Central memory CD4-positive, alpha-beta T cell (primary cell): ENCODE data around the gene NELFA.

Experiments used
- DNase-seq: peaks from one replicate; pipeline ENCODE4 v3.0.0; 2022

The NELFA gene

DNA sequence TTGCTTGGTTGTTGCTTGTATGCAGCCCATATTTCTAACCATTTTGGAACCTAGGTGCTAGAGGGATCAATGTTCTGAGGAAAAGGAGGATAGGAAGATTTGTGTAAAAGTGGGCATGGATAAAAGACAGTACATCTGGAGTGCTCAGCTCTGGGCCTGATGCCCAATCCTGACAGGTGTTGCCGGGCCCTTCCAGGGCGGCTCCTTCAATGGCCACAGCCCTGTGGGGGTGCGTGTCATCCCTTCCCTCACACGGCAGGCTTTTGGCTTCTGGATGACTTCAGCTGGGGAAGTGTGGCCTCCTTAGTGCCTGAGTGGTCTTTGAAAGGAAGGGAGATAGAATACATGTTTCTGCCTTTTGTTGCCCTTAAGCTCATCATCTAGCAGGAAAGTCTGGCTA is 47.2 kb downstream of the NELFA start:
- no peak for DNase-seq

DNA sequence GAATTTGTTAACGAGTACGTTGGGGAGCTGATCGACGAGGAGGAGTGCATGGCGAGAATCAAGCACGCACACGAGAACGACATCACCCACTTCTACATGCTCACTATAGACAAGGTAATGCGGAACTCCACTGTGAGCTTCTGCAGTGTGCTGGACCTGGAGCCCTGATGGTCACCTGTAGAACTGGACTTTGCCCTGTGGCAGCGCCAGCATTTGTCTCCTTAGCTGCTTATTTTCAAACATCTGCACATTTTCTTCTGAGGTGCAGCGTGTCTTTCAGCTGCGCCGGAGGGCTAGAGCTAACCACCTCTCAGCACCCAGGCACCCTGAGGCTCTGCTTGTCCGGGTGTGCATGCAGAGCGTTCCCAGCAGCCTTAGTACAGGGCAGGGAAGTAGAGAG is 47.7 kb downstream of the NELFA start:
- no peak for DNase-seq

DNA sequence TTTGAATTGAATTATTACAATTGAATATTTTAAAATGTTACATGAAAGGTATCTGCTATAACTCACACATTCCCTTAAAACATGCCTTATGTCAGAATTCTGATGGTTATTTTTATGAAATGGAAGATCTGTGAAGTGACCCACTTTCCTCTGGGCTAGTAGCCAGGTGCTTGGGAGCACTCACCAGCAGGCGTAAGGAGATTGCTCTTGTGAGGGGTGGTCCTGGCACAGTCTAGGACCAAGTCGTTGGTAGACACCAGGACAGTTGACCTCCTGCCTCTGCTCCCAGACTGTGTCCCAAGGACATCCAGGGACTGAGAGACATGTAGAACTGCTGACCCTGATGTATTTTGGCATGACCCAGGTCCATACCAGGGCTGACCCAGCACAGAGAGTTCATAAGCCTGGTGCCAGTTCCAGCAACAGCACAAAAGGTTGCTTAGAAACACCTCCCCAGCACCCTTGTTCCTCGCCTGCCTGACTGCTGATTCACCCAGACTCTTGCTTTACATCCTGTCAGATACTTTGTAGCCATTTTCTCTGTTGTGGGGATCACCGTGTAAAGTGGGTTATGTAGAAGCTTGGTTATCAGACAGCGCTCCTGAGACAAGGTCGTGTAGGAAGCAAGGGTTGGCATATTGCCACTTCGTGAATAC is 48.5 kb downstream of the NELFA start:
- DNase-seq, result no peak

DNA sequence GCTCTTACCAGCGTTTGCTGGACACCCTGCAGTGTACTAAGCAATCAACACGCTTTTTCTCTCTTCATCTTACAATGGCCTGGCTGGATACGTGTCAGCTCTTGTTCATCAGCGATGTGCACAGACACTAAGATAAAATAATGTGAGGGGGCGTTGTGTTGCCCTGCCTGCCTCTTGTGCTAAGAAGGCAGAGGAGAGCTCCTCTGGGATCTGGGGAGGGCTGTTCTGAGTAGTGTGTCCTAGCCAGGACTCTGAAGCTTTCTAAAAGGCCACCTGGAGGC is 49.7 kb downstream of the NELFA start:
- no peak for DNase-seq

- DNase-seq, result no peak
Observed at GRCh38 chr4:1958276-1959103, 50.3 kb downstream of the NELFA start.

GRCh38 chr4:1956631-1957030 is 52.1 kb downstream of the NELFA start:
- no peak for DNase-seq

DNA sequence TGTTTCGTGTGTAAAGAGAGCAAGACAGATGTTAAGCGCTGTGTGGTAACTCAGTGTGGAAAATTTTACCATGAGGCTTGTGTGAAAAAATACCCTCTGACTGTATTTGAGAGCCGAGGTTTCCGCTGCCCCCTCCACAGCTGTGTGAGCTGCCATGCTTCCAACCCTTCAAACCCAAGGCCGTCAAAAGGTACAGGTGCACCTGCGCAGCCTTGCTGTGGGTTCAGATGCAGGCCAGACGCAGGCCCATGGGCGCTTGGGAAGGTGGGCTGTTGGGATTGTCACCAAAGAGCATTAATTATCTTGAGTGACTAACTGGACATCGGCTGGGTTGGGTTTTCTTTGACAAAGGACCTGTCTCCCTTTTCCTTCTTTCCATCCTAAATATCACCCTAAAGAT is 55.4 kb downstream of the NELFA start:
- DNase-seq, result no peak

DNA sequence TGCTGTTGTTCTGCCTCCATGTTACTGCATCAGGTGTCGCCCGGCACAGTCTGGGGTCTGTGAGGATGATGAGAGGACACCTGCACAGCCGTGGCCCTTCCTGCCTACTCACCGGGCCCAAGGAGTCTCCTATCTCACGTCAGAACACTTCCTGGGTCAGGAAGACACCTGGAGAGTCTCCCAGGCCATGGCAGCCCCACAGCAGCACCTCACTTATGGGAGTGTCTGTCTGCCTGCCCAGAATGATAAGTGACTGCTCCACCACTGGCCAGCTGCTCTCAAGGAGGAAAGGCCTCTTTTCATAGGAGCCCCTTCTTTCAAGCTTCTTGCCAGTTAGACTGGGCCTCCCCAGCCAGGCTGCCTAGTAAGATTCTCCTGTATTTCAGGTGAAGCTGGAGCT is 56.1 kb downstream of the NELFA start:
- DNase-seq, result no peak

GRCh38 chr4:1952058-1952700 is 56.6 kb downstream of the NELFA start:
- DNase-seq, result no peak

- no peak for DNase-seq
Observed at GRCh38 chr4:1950369-1950768, 58.4 kb downstream of the NELFA start.

DNA sequence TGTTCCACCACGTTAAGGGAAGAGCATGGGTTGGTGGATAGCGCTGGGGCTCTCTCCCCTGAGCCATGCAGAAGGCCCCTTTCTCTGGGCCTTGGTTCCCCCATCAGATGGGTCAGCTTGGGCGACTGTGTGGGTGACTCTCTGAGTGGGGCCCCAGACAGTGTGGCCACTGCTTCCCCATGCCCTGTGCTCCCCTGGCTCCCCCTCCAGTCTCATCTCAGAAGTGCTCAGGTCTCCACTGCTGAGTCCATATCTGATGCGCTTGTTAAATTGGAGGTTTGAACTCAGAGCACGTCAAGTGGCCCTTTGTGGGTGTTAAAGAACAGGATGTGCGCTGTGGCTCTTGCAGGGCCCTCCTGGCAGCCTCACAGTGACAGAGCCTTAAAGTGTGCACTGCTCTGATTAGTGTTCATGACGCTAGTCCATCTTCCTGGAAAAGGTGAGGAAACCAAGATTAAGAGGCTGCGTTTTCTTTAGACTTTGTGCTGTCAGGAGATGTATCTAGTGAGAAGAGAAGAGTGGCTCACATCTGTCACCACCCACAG is 59.8 kb downstream of the NELFA start:
- DNase-seq, result no peak

GRCh38 chr4:1948232-1948631 is 60.5 kb downstream of the NELFA start:
- no peak for DNase-seq

DNA sequence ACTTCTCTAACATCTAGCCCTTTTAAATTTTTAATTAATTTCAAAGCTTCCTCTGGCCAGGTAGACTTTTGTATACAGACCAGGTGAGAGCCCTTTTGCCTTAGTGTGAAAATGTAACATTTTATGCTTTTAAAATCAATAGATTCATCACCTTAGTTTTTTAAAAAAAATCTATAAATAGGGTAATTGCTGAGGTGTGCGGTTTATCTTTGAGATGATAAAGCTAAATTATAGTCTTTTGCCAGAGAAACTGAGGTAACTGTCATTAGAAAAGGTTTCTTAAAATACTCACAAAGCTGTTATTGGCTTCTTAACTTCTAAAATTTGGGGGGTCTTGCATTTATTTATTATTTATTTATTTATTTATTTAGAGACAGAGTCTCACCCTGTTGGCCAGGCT is 62.9 kb downstream of the NELFA start:
- DNase-seq, result no peak

DNA sequence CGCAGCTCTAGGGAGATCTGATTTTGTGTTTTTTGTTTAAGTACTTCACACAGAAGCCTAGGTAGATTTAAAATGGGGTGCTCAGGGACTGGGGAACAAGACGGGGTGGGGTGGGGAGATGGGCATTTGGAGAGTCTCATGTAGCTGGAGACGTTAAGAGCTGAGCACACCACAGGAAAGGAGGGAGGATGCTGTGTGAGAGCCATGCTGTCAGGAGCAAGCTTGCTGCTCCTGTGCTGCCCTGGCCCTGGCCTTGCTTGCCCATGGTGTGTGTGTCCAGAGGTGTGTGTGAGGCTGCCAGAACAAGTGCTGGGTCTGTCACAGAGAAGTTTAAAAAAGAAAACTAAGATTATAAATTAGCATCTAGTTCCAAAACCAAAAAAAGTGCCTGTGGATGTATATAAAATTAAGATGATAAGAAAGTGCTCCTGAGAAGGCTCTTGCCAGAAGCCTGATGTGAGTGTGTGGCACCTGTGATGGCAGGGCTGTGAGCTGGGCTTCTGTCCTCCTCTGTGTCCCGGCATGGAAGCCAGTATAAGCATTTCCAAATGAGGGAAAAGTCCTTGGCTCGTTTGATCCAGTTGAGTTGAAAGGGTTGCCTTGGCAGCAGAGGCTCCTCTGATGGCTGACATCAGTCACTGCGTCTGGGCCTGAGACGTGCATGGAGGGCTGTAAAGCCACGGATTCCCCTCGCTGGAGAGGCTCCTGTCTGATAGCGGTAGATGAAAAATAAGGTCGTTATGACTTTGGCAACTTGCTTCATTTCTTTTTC is 63.5 kb downstream of the NELFA start:
- no peak for DNase-seq

- DNase-seq, result no peak
Observed at GRCh38 chr4:1943928-1944327, 64.8 kb downstream of the NELFA start.

GRCh38 chr4:1940566-1940965 is 68.2 kb downstream of the NELFA start:
- DNase-seq, result no peak

DNA sequence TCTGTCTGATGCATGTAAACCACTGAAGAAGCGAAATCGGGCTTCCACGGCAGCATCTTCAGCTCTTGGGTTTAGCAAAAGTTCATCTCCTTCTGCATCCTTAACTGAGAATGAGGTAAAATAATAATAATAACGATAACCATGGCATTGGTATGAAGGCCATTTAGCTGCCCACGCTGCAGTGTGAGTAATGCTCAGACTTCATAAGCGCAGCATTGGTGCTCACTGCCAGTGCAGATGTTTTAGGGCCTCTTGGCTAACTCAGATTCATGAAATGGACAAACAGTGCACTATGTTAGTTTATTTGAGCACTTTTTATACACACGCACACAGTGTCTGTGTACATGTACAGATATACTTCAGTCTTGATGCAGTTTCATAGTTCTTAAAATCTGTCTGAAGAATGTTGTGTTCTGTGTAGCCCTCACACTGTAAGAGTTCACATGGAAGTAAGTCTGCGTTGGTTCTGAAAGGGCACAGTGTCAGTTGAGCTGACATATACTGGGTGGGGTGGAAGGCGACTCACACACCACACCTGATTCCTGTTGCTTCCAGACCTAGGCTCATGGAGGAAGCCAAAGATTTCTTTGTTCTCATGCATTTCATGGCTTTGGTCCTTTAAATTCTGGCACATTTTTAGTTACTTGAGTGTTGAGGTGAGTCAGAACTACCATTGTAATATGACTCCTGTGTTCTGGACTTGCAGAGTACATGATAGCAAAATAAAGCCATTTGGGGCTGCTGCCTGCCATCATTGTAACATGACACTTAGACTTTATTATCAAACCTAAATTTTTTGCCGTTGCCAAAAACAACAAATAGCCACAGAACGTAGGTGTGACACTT is 68.9 kb downstream of the NELFA start:
- no peak for DNase-seq

- DNase-seq, result no peak
Observed at GRCh38 chr4:1938027-1938426, 70.7 kb downstream of the NELFA start.

DNA sequence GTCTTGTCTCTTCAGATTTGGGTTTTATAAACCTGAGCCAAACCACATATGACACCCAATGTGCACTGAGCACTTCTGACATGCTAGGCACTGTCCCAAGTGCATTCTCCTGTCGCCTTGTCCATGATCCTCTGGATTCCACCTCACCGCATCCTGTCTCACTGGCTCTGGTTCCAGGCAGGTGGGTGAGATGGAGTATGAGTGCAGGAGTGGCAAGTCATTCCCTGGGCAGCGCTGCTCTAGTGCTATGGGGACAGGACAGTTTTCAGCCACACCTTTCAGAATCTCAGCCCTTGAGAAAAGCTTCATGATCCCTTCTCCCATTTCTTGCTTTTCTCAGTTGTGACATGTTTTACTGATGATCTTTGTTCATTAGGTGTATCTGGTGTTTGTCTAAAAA is 71.2 kb downstream of the NELFA start:
- no peak for DNase-seq

DNA sequence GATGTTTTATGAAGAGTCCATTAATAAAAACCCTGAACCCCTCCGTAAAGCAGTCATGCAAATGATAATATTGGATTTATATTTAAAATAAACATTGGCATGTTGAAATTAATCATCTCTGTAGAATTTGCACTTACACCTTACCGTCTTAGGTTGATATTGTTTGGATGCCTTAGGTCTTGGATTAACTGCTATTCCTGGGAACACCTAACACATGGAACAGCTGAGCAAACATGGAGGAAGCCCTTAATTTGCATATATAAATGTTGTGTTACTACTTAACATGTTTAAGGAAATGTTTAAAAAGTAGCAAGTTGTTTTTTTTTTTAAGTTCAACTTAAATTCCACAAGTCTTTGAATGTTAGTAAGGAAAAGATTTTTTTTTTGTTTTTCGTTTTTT is 75.1 kb downstream of the NELFA start:
- no peak for DNase-seq

DNA sequence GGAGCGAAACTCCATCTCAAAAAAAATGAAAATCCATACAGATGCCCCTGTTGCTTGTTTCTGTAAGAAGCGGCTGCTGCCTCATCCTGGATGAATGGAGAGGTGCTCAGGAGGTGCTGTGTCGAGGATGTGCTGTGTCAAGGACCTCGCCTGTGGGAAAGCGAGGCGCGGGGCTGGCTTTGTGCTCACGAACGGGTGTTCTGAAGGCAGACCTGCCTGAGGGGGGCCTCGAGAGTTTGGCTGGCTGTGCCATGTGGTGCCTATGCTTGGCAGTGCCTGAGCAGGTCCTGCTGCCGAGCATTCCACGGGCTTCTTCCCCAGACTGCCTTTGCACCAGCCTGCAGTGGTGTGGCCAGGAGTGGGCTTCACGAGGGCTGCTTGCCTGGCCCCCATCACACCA is 76.0 kb downstream of the NELFA start:
- DNase-seq, result no peak
